GM23248 (cell line): ENCODE results near the gene TMC2. TPM values are rescaled to one million over a fixed set of nuclear protein-coding genes. Genes with fewer than 3 reads are reported as not detected.
"Not testable (repeated sequence)": the region's sequence is repeated elsewhere in the genome, so short reads cannot be mapped to it uniquely, and the experiment has no call there.

Experiments
- DNase-seq: peaks from one replicate; pipeline ENCODE4 v3.0.0-alpha.2; 2015
- H2AFZ ChIP-seq: fragments of 200-600 bp; sonication (generic); 2 replicates; pipeline ENCODE4 v1.6.1; 2016; ENCODE audit warnings: antibody characterized with exemption
- H3F3A ChIP-seq: fragments of 200-600 bp; sonication (generic); 2 replicates; pipeline ENCODE4 v1.6.1; 2016; ENCODE audit warnings: mild to moderate bottlenecking, antibody characterized with exemption, mixed run types; ENCODE audit not compliant: insufficient read depth
- H3K27ac ChIP-seq: fragments of 200-600 bp; sonication (generic); 2 replicates; pipeline ENCODE4 v1.5.1; 2016; ENCODE audit warnings: mild to moderate bottlenecking
- H3K27me3 ChIP-seq: fragments of 200-600 bp; sonication (generic); replicated peaks from 2 replicates; pipeline ENCODE4 v1.6.1; 2016; ENCODE audit warnings: mild to moderate bottlenecking; ENCODE audit not compliant: insufficient read depth
- H3K36me3 ChIP-seq: fragments of 200-600 bp; sonication (generic); 2 replicates; pipeline ENCODE4 v1.6.1; 2016; ENCODE audit warnings: low read depth, mild to moderate bottlenecking
- H3K4me1 ChIP-seq: fragments of 200-600 bp; sonication (generic); 2 replicates; pipeline ENCODE4 v1.6.1; 2016; ENCODE audit warnings: mild to moderate bottlenecking; ENCODE audit not compliant: insufficient read depth
- H3K4me2 ChIP-seq: fragments of 200-600 bp; sonication (generic); one replicate; pipeline ENCODE4 v1.6.1; 2016; ENCODE audit warnings: mild to moderate bottlenecking; ENCODE audit not compliant: unreplicated experiment
- H3K4me3 ChIP-seq: fragments of 200-600 bp; sonication (generic); 2 replicates; pipeline ENCODE4 v1.5.1; 2016; ENCODE audit warnings: mild to moderate bottlenecking
- H3K79me2 ChIP-seq: fragments of 200-600 bp; sonication (generic); 2 replicates; pipeline ENCODE4 v1.6.1; 2016; ENCODE audit warnings: mild to moderate bottlenecking; ENCODE audit not compliant: insufficient read depth
- H3K9ac ChIP-seq: fragments of 200-600 bp; sonication (generic); 2 replicates; pipeline ENCODE4 v1.6.1; 2016; ENCODE audit warnings: mild to moderate bottlenecking
- H3K9me2 ChIP-seq: fragments of 200-600 bp; sonication (generic); 2 replicates; pipeline ENCODE4 v1.6.1; 2016; ENCODE audit warnings: mixed run types, mild to moderate bottlenecking, moderate library complexity; ENCODE audit not compliant: insufficient read depth
- H3K9me3 ChIP-seq: fragments of 200-600 bp; sonication (generic); one replicate; pipeline ENCODE4 v1.6.1; 2017; ENCODE audit warnings: low read depth
- H4K20me1 ChIP-seq: fragments of 200-600 bp; sonication (generic); 2 replicates; pipeline ENCODE4 v1.6.0; 2016; ENCODE audit not compliant: insufficient read depth
- EZH2 ChIP-seq: fragments of 200-600 bp; sonication (generic); IDR thresholded peaks from 2 replicates; pipeline ENCODE4 v1.6.1; 2018; ENCODE audit warnings: antibody characterized with exemption, mild to moderate bottlenecking; ENCODE audit not compliant: insufficient read depth, poor library complexity, severe bottlenecking
- EZH2phosphoT487 ChIP-seq: fragments of 200-600 bp; sonication (generic); IDR thresholded peaks from 2 replicates; pipeline ENCODE4 v1.6.1; 2018; ENCODE audit warnings: antibody characterized with exemption, moderate library complexity, mild to moderate bottlenecking, low read depth; ENCODE audit not compliant: insufficient read depth
- WGBS, 2 experiments: methylation state at CpG; one replicate each; pipeline ENCODE4 v1.1.6; 2015 to 2017; ENCODE audit warnings: low lambda C conversion rate in 2 of 2, low coverage in 1 of 2; ENCODE audit errors: missing lambda C conversion rate in 2 of 2; 5-methylcytosine and 5-hydroxymethylcytosine counted together
- in situ Hi-C: fragments of 300-500 bp; cut with MboI; formaldehyde crosslinking; loops from 2 replicates; pipeline ENCODE4 v1.15.0; 2020
- polyA plus RNA-seq: library from polyadenylated mRNA; unstranded; fragments of >200 nt; fragmentation: Nextera tagmentation; extraction: Ambion mirVana; gene quantifications from 2 replicates; pipeline ENCODE4 v1.2.1, GENCODE V29; 2016
- total RNA-seq: library from RNA; depleted of rRNA; stranded (reverse); fragments of >200 nt; shearing (Covaris generic); gene quantifications from 2 replicates; pipeline ENCODE4 v1.2.3, GENCODE V29; 2014

TMC2 gene
- total and polyA plus RNA-seq, 2 experiments from 2014 or later, result not detected

DNA sequence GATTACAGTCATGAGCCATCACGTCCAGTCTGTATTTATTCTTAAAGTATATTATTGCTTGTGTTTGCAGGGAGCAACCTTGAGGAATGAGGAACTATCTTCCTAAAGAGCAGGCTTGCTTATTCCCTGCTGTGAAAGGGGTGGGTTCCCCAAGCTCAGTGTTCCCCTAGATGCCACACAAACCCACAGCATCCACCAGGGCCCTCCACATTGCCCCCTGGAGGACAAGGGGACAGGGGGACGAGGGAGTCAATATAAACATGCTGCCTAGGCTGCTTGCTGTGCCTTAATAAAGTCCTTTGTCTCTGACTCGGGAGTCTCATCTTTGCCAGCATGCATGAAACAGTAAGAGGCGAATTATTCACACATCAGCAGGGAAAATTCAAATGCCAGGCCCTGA, 135.6 kb downstream of the TMC2 start:
- Histone ChIP-seq H3K4me2 (no peak overlapping the region), H3K9me3 (no peaks in the 10 kb centered on the region), H3K4me3 (no peak overlapping the region), H4K20me1 (no peaks in the 10 kb centered on the region), H3K79me2 (no peaks in the 10 kb centered on the region), H3K9me2 (no peaks in the 10 kb centered on the region), H3F3A (no peaks in the 10 kb centered on the region), H2AFZ (no peak overlapping the region), H3K27me3 (no peaks in the 10 kb centered on the region; the same call in 1 of the 2 replicates), H3K9ac (no peak overlapping the region), H3K27ac (no peak overlapping the region), H3K4me1 (no peaks in the 10 kb centered on the region), H3K36me3 (no peaks in the 10 kb centered on the region)
- TF ChIP-seq EZH2 (no peak), EZH2phosphoT487 (no peak)
- in situ Hi-C loops, result no loop called here
- no peak for DNase-seq
- WGBS, 2 experiments, result 6 to 9% methylated on average over 4 of the region's 4 CpGs

DNA sequence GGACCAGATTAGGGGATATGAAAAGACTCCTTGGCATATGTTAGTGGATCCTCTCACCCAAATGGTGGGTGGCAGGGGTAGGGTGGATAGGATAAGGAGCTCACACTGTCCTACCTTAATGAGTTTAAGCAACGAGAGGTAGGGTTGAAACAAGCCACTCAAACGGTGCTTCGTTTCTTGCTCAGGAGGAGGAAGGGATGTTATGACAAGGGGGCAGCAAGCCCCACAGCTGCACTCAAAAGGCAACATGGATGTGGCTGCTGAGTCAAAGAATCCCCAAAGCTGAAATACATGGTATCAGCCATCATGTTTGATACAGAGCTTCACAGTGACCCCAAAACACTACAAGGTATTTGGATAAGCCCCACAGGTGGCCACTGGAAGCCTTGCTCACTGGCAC, 136.1 kb downstream of the TMC2 start:
- Histone ChIP-seq H3K79me2 (no peaks in the 10 kb centered on the region), H3K4me3 (no peak overlapping the region), H3K4me2 (no peak overlapping the region), H3K36me3 (no peaks in the 10 kb centered on the region), H3K9me2 (no peaks in the 10 kb centered on the region), H3K27me3 (peaks cover 5% of the 10 kb centered on the region; the same call in 1 of the 2 replicates), H3K27ac (no peak overlapping the region), H3K9me3 (no peaks in the 10 kb centered on the region), H3F3A (no peaks in the 10 kb centered on the region), H3K4me1 (no peaks in the 10 kb centered on the region), H2AFZ (no peak overlapping the region), H4K20me1 (no peaks in the 10 kb centered on the region), H3K9ac (no peak overlapping the region)
- 31 to 34% methylated on average over 3 of the region's 3 CpGs for WGBS, 2 experiments
- in situ Hi-C loops, result no loop called here
- DNase-seq, result no peak
- TF ChIP-seq EZH2phosphoT487, result no peak
- no peak for TF ChIP-seq EZH2

DNA sequence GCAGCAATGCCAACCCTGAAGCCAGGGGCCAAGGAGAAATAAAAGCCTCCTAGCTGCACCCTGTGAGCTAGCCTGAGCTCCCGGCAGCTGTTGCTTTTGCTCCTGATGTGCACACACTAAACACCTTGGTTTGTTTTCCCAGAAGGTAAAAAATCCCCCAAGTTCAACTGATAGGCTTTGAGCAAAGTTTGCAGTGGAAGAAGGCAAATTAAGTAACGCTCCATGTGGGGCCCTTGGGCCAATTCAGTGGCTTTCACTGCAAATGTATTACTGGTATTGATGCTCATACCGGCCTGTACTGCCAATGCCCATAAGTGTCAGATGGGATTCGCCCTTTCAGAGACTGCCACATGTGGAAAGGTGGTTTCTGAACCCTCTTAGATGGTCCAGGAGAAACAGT, 137.1 kb downstream of the TMC2 start:
- Histone ChIP-seq H3K79me2 (no peaks in the 10 kb centered on the region), H4K20me1 (no peaks in the 10 kb centered on the region), H3K9me3 (no peaks in the 10 kb centered on the region), H3K27ac (no peak overlapping the region), H3K9ac (no peak overlapping the region), H3K27me3 (peaks cover 5% of the 10 kb centered on the region; the same call in 1 of the 2 replicates), H3K9me2 (no peaks in the 10 kb centered on the region), H3K36me3 (no peaks in the 10 kb centered on the region), H3K4me2 (no peak overlapping the region), H3F3A (no peaks in the 10 kb centered on the region), H3K4me1 (no peaks in the 10 kb centered on the region), H2AFZ (no peak overlapping the region), H3K4me3 (no peak overlapping the region)
- in situ Hi-C loops, result no loop called here
- TF ChIP-seq EZH2, result no peak
- TF ChIP-seq EZH2phosphoT487, result no peak
- 37 to 43% methylated on average over 4 of the region's 4 CpGs for WGBS, 2 experiments
- no peak for DNase-seq

DNA sequence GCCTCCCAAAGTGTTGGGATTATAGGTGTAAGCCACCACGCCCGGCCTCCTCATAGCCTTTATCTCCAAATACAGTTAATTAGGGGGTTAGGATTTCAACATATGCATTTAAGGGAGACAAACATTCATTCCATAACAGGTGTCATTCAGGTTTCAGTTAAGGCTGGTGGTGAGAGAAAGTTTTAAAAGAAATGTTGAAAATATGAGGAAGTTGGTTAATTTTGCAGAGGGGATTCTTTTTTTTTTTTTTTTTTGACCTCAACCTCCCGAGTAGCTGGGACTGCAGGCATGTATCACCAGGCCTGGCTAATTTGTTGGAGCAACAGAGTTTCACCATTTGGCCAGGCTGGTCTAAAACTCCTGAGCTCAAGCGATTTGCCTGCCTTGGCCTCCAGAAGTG, 143.7 kb downstream of the TMC2 start:
- H3K27ac ChIP-seq, result no peak overlapping the region
- WGBS, 2 experiments, result 30 to 36% methylated on average over 4 of the region's 4 CpGs
- H3K79me2 ChIP-seq, result no peaks in the 10 kb centered on the region
- H3K9me3 ChIP-seq, result no peaks in the 10 kb centered on the region
- no peak for DNase-seq
- no peak overlapping the region for H3K4me3 ChIP-seq
- no peaks in the 10 kb centered on the region for H3F3A ChIP-seq
- H3K27me3 ChIP-seq, result peaks cover 13% of the 10 kb centered on the region; the same call in 1 of the 2 replicates
- no peak overlapping the region for H3K9ac ChIP-seq
- no peaks in the 10 kb centered on the region for H4K20me1 ChIP-seq
- no peaks in the 10 kb centered on the region for H3K36me3 ChIP-seq
- no peaks in the 10 kb centered on the region for H3K9me2 ChIP-seq
- in situ Hi-C loops, result no loop called here
- H2AFZ ChIP-seq, result no peak overlapping the region
- no peaks in the 10 kb centered on the region for H3K4me1 ChIP-seq
- no peak overlapping the region for H3K4me2 ChIP-seq
- TF ChIP-seq EZH2phosphoT487 (no peak), EZH2 (no peak)

DNA sequence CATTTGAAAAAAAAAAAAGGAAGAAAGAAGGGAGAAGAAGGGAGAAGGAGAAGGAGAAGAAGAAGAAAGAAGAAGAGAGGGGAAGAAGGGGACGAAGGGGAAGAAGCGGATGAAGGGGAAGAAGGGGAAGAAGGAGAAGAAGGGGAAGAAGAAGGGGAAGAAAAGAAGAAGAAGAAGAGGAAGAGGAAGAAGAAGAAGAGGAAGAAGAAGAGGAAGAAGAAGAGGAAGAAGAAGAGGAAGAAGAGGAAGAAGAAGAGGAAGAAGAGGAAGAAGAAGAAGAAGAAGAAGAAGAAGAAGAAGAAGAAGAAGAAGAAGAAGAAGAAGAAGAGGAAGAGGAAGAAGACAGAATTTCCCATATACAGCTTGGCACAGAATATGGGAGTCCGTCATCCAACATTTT, 145.7 kb downstream of the TMC2 start:
- H2AFZ ChIP-seq, H3K9me2 ChIP-seq, H3K4me2 ChIP-seq, H3K9me3 ChIP-seq, H4K20me1 ChIP-seq, H3K36me3 ChIP-seq, H3K79me2 ChIP-seq, H3F3A ChIP-seq, H3K9ac ChIP-seq, DNase-seq, H3K4me1 ChIP-seq, in situ Hi-C loops, H3K27ac ChIP-seq, H3K4me3 ChIP-seq: not testable (repeated sequence)
- H3K27me3 ChIP-seq, result peaks cover 16% of the 10 kb centered on the region
- WGBS, 2 experiments, result 50 to 59% methylated on average over 3 of the region's 3 CpGs

DNA sequence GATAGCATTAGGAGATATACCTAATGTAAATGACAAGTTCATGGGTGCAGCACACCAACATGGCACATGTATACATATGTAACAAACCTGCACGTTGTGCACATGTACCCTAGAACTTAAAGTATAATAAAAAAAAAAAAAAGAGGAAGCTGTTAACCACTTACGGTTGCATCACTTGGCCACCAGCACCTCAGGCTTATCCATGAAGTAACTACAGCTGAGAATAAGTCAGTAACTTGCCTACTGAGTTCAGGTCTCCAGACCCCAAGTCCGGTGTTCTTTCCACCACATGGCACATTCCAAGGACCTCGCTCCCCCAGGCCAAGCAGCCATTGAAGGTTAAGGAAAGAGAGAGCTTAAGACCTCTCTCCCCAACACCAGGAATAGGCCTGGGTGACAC, 148.4 kb downstream of the TMC2 start:
- H3F3A ChIP-seq, H3K9ac ChIP-seq, DNase-seq, H4K20me1 ChIP-seq, H3K4me2 ChIP-seq, H3K79me2 ChIP-seq, in situ Hi-C loops, H3K9me3 ChIP-seq, H3K4me1 ChIP-seq, H2AFZ ChIP-seq, H3K27ac ChIP-seq, H3K36me3 ChIP-seq, H3K4me3 ChIP-seq, H3K9me2 ChIP-seq: not testable (repeated sequence)
- peaks cover 12% of the 10 kb centered on the region for H3K27me3 ChIP-seq
- 67 to 68% methylated on average over 4 of the region's 4 CpGs for WGBS, 2 experiments
